Duodenal mucosa (tissue), 2 donors: Measurements from ENCODE around the gene PRSS57.
"Not testable (repeated sequence)": the region's sequence is repeated elsewhere in the genome, so short reads cannot be mapped to it uniquely, and the experiment has no call there.

Source experiments
- H3K27ac ChIP-seq: one replicate; pipeline ENCODE4 v1.7.0; 2013; ENCODE audit warnings: low read depth, low read length
- H3K27me3 ChIP-seq, 2 donors: one replicate each; pipeline ENCODE4 v1.7.0; 2013; ENCODE audit warnings: low read length in 2 of 2, control low read depth in 1 of 2; ENCODE audit not compliant: insufficient read depth in 2 of 2, control insufficient read depth in 1 of 2
- H3K36me3 ChIP-seq, 2 donors: one replicate each; pipeline ENCODE4 v1.7.0; 2013; ENCODE audit warnings: low read length in 2 of 2, control low read depth in 1 of 2; ENCODE audit not compliant: insufficient read depth in 2 of 2, control insufficient read depth in 1 of 2
- H3K4me1 ChIP-seq, 2 donors: one replicate each; pipeline ENCODE4 v1.7.0; 2013; ENCODE audit warnings: low read length in 2 of 2, control low read depth in 1 of 2; ENCODE audit not compliant: insufficient read depth in 2 of 2, control insufficient read depth in 1 of 2
- H3K4me3 ChIP-seq, 2 donors: one replicate each; pipeline ENCODE4 v1.7.0; 2013; ENCODE audit warnings: low read length in 2 of 2, low read depth in 1 of 2
- H3K9ac ChIP-seq, 2 donors: one replicate each; pipeline ENCODE4 v1.7.0; 2013; ENCODE audit warnings: low read length in 2 of 2, low read depth in 1 of 2
- H3K9me3 ChIP-seq, 2 donors: one replicate each; pipeline ENCODE4 v1.7.0; 2013; ENCODE audit warnings: low read length in 2 of 2, control low read depth in 1 of 2; ENCODE audit not compliant: control insufficient read depth in 1 of 2

The PRSS57 gene

GRCh38 chr19:695352-695949 lies at the start of gene PRSS57:
PRSS57 (minus strand) TSS chr19:695452; CDS start chr19:695430, 22 bp downstream.
- Histone ChIP-seq H3K9ac (no peak within 1 kb of the TSS), H3K27ac (no peak within 1 kb of the TSS), H3K4me3 (no peak within 1 kb of the TSS)

GRCh38 chr19:743168-743687 lies 48.0 kb upstream of the PRSS57 start:
- no peaks in the 10 kb centered on the region for H3K36me3 ChIP-seq
- peaks cover 35 to 36% of the 10 kb centered on the region in 2 donors for H3K4me1 ChIP-seq
- no peaks in the 10 kb centered on the region for H3K27me3 ChIP-seq
- H3K27ac ChIP-seq, result peak overlapping the region; percentile 69
- H3K4me3 ChIP-seq, result no peak overlapping the region
- H3K9me3 ChIP-seq, result no peaks in the 10 kb centered on the region
- H3K9ac ChIP-seq, result peak overlapping the region; percentile 38 to 47

More at GRCh38 chr19:695352-695949, at the start of gene PRSS57:
- Histone ChIP-seq H3K27me3 (peaks cover 0 to 4% of the 10 kb centered on the region in 2 donors), H3K9me3 (no peaks in the 10 kb centered on the region), H3K36me3 (no peaks in the 10 kb centered on the region), H3K4me1 (no peaks in the 10 kb centered on the region)

- peak overlapping the region; percentile 69 for H3K27ac ChIP-seq
- no peaks in the 10 kb centered on the region for H3K36me3 ChIP-seq
- H3K4me1 ChIP-seq, result peaks cover 38 to 40% of the 10 kb centered on the region in 2 donors
- H3K27me3 ChIP-seq, result no peaks in the 10 kb centered on the region
- H3K9ac ChIP-seq, result peak overlapping the region; percentile 38 to 47
- no peak overlapping the region for H3K4me3 ChIP-seq
- no peaks in the 10 kb centered on the region for H3K9me3 ChIP-seq
Measured at GRCh38 chr19:742540-743075, 47.4 kb upstream of the PRSS57 start.

- H3K9ac ChIP-seq, result no peak overlapping the region
- H3K4me3 ChIP-seq, result no peak overlapping the region
- H3K27me3 ChIP-seq, result no peaks in the 10 kb centered on the region
- no peak overlapping the region for H3K27ac ChIP-seq
- H3K9me3 ChIP-seq, result no peaks in the 10 kb centered on the region
- H3K36me3 ChIP-seq, result no peaks in the 10 kb centered on the region
- peaks cover 42 to 47% of the 10 kb centered on the region in 2 donors for H3K4me1 ChIP-seq
Measured at GRCh38 chr19:741506-742131, 46.4 kb upstream of the PRSS57 start.

GRCh38 chr19:740816-741505 lies 45.7 kb upstream of the PRSS57 start:
- peak overlapping the region; percentile 62 for H3K27ac ChIP-seq

GRCh38 chr19:739998-740715 lies 44.9 kb upstream of the PRSS57 start:
- Histone ChIP-seq H3K4me1 (peaks cover 42 to 44% of the 10 kb centered on the region in 2 donors), H3K9ac (peak overlapping the region; percentile 49 to 54), H3K27me3 (no peaks in the 10 kb centered on the region), H3K9me3 (no peaks in the 10 kb centered on the region), H3K36me3 (no peaks in the 10 kb centered on the region), H3K4me3 (no peak overlapping the region), H3K27ac (peak overlapping the region; percentile 62)

More at GRCh38 chr19:740816-741505, 45.7 kb upstream of the PRSS57 start:
- not testable (repeated sequence) for H3K9me3 ChIP-seq, H3K36me3 ChIP-seq, H3K27me3 ChIP-seq, H3K4me3 ChIP-seq
- Histone ChIP-seq H3K9ac (peak overlapping the region in 1 of 2 donors; percentile 54), H3K4me1 (peaks cover 42 to 47% of the 10 kb centered on the region in 2 donors)

GRCh38 chr19:738509-739128 lies 43.4 kb upstream of the PRSS57 start:
- H3K9me3 ChIP-seq, result no peaks in the 10 kb centered on the region
- H3K4me3 ChIP-seq, result no peak overlapping the region
- H3K36me3 ChIP-seq, result no peaks in the 10 kb centered on the region
- H3K4me1 ChIP-seq, result peaks cover 39 to 42% of the 10 kb centered on the region in 2 donors
- no peaks in the 10 kb centered on the region for H3K27me3 ChIP-seq
- peak overlapping the region; percentile 48 to 54 for H3K9ac ChIP-seq
- peak overlapping the region; percentile 79 for H3K27ac ChIP-seq

- H3K9ac ChIP-seq, result peak overlapping the region in 1 of 2 donors; percentile 48
- H3K4me3 ChIP-seq, result no peak overlapping the region
- H3K9me3 ChIP-seq, result no peaks in the 10 kb centered on the region
- no peaks in the 10 kb centered on the region for H3K36me3 ChIP-seq
- peaks cover 29 to 32% of the 10 kb centered on the region in 2 donors for H3K4me1 ChIP-seq
- H3K27ac ChIP-seq, result no peak overlapping the region
- H3K27me3 ChIP-seq, result no peaks in the 10 kb centered on the region
Measured at GRCh38 chr19:737591-738093, 42.4 kb upstream of the PRSS57 start.

- no peaks in the 10 kb centered on the region for H3K9me3 ChIP-seq
- H3K4me1 ChIP-seq, result peaks cover 26 to 30% of the 10 kb centered on the region in 2 donors
- no peak overlapping the region for H3K4me3 ChIP-seq
- no peaks in the 10 kb centered on the region for H3K27me3 ChIP-seq
- H3K9ac ChIP-seq, result no peak overlapping the region
- no peaks in the 10 kb centered on the region for H3K36me3 ChIP-seq
- H3K27ac ChIP-seq, result no peak overlapping the region
Measured at GRCh38 chr19:736125-736524, 40.9 kb upstream of the PRSS57 start.
